Endothelial cell of umbilical vein (primary cell): ENCODE measurements around the gene ZBP1. TPM values are rescaled to one million over a fixed set of nuclear protein-coding genes. Genes with fewer than 3 reads are reported as not detected.

Source experiments
- BruUV-seq: library from RNA; stranded (reverse); fragments of 400-500 nt; replicated peaks from 2 replicates; lab custom pipeline; 2021; lab: Mats Ljungman, UMichigan
- CTCF ChIA-PET: fragments of 300-600, 350-600 bp; sonication (Branson Sonifier 250); formaldehyde crosslinking; loops from one replicate; lab custom pipeline; 2021; ENCODE audit warnings: antibody characterized with exemption, inconsistent platforms; lab: Charles Lee
- POLR2A ChIA-PET: fragments of 300-600, 350-600 bp; sonication (Branson Sonifier 250); formaldehyde crosslinking; loops from one replicate; lab custom pipeline; 2021; ENCODE audit warnings: antibody characterized with exemption, inconsistent platforms; lab: Charles Lee
- DNase-seq: peaks from one replicate; pipeline ENCODE4 v3.0.0-alpha.2; 2011; ENCODE audit warnings: low read depth, low spot score
- FAIRE-seq: peaks from 2 replicates; lab custom pipeline; 2011; peaks lifted over from hg19 to GRCh38; lab: Jason Lieb, UNC
- H2AFZ ChIP-seq: 2 replicates; pipeline ENCODE4 v1.6.0; 2012; ENCODE audit warnings: low read depth, low read length, control low read depth, inconsistent platforms
- H3K27ac ChIP-seq: 2 replicates; pipeline ENCODE4 v1.5.1; 2011; ENCODE audit warnings: low read depth, mild to moderate bottlenecking, control low read depth, low read length, moderate library complexity; ENCODE audit not compliant: insufficient read depth
- H3K27me3 ChIP-seq, 2 experiments: 2 replicates each; pipeline versions ENCODE4 v1.6.0 to v1.6.1; 2011; ENCODE audit warnings: low read length in 2 of 2, mixed read lengths in 1 of 2; ENCODE audit not compliant: control insufficient read depth in 2 of 2, insufficient read depth in 2 of 2
- H3K36me3 ChIP-seq, 2 experiments: 2 replicates in 1 of 2; 3 replicates in 1 of 2; pipeline ENCODE4 v1.5.1; 2011; ENCODE audit warnings: low read length in 2 of 2, mild to moderate bottlenecking in 1 of 2, moderate library complexity in 1 of 2; ENCODE audit not compliant: control insufficient read depth in 2 of 2, insufficient read depth in 2 of 2; ENCODE audit errors: extremely low read depth in 1 of 2
- H3K4me1 ChIP-seq: 3 replicates; pipeline ENCODE4 v1.5.1; 2011; ENCODE audit warnings: mild to moderate bottlenecking, low read length; ENCODE audit not compliant: control insufficient read depth, insufficient read depth; ENCODE audit errors: extremely low read depth
- H3K4me2 ChIP-seq: 2 replicates; pipeline ENCODE4 v1.6.1; 2011; ENCODE audit warnings: low read length, control low read depth, mixed read lengths; ENCODE audit not compliant: insufficient read depth
- H3K4me3 ChIP-seq, 3 experiments: fragments of 200-600 bp in 1 of 3; sonication (generic), shearing (Covaris generic) in 1 of 3; replicated peaks in 1 of 3; 2 replicates each; pipeline ENCODE4 v1.5.1; 2011 to 2016; ENCODE audit warnings: control low read depth in 3 of 3, low read length in 3 of 3, mild to moderate bottlenecking in 2 of 3, inconsistent platforms in 1 of 3, low read depth in 1 of 3, moderate library complexity in 1 of 3; ENCODE audit not compliant: insufficient read depth in 1 of 3
- H3K79me2 ChIP-seq: 2 replicates; pipeline ENCODE4 v1.6.0; 2012; ENCODE audit warnings: low read length, inconsistent platforms; ENCODE audit not compliant: control insufficient read depth, insufficient read depth
- H3K9ac ChIP-seq: replicated peaks from 2 replicates; pipeline ENCODE3; 2011; ENCODE audit warnings: low read length, control low read depth; ENCODE audit not compliant: insufficient read depth; ENCODE audit errors: extremely low read depth
- H3K9me1 ChIP-seq: replicated peaks from 3 replicates; pipeline ENCODE4 v1.6.0; 2011; ENCODE audit warnings: mild to moderate bottlenecking, low read length; ENCODE audit not compliant: control insufficient read depth, insufficient read depth; ENCODE audit errors: extremely low read depth
- H3K9me3 ChIP-seq: replicated peaks from 2 replicates; pipeline ENCODE4 v1.5.1; 2012; ENCODE audit warnings: low read length, inconsistent platforms; ENCODE audit not compliant: control insufficient read depth, insufficient read depth
- H4K20me1 ChIP-seq: replicated peaks from 2 replicates; pipeline ENCODE3; 2011; ENCODE audit warnings: mild to moderate bottlenecking, low read length; ENCODE audit not compliant: control insufficient read depth, insufficient read depth; ENCODE audit errors: extremely low read depth
- CTCF ChIP-seq, 2 donors: IDR thresholded peaks; 1 replicate in 1 of 2; 2 replicates in 1 of 2; pipeline ENCODE4 v1.5.1; 2011; ENCODE audit warnings: low read length in 2 of 2, mild to moderate bottlenecking in 2 of 2, moderate library complexity in 2 of 2, control low read depth in 1 of 2, inconsistent platforms in 1 of 2, low read depth in 1 of 2; ENCODE audit not compliant: insufficient read depth in 1 of 2; ENCODE audit errors: extremely low read depth in 1 of 2
- JUN ChIP-seq: IDR thresholded peaks from 2 replicates; pipeline ENCODE4 v1.6.1; 2011; ENCODE audit warnings: borderline replicate concordance, low read depth; ENCODE audit not compliant: insufficient read length, insufficient read depth
- MAX ChIP-seq: IDR thresholded peaks from 2 replicates; pipeline ENCODE4 v1.6.1; 2011; ENCODE audit not compliant: insufficient read depth, insufficient read length
- POLR2AphosphoS5 ChIP-seq: IDR thresholded peaks from 2 replicates; pipeline ENCODE4 v1.6.1; 2012; ENCODE audit warnings: low read depth, mild to moderate bottlenecking, control low read depth, low read length, moderate library complexity; ENCODE audit not compliant: insufficient read depth
- dilution Hi-C: fragments of 300-500 bp; cut with MboI; formaldehyde crosslinking; loops from one replicate; pipeline ENCODE4 v1.15.0; 2019; ENCODE audit warnings: low sequenced_read_pairs; ENCODE audit not compliant: extremely low pct_ligation_motif_present
- intact Hi-C: fragments of 100-400 bp; cut with micrococcal nuclease; formaldehyde crosslinking; loops from one replicate; pipeline ENCODE4 v1.10.0; 2022
- polyA plus RNA-seq, 4 experiments: library from polyadenylated mRNA; depleted of rRNA in 3 of 4; stranded (reverse) in 3 of 4; unstranded in 1 of 4; fragments of >200 nt; gene quantifications; 2 replicates each; pipeline versions ENCODE4 v1.2.1 to v1.2.3, GENCODE V29; 2011 to 2012; ENCODE audit warnings: missing spikeins in 1 of 4
- total RNA-seq: library from RNA; stranded (reverse); gene quantifications from 2 replicates; pipeline ENCODE4 v1.2.3, GENCODE V29; 2021

ZBP1 gene
- total and polyA plus RNA-seq, 2 donors (not counting 3 experiments of a cell fraction or from before 2014, with no cell fraction given), result not detected

- Histone ChIP-seq H3K9me3 (no peaks in the 10 kb centered on the region), H3K4me2 (no peak overlapping the region), H3K4me1 (no peaks in the 10 kb centered on the region), H3K27me3 (no peaks in the 10 kb centered on the region), H3K9ac (no peak overlapping the region), H3K27ac (no peak overlapping the region), H3K4me3 (no peak overlapping the region), H2AFZ (no peak overlapping the region), H4K20me1 (no peaks in the 10 kb centered on the region), H3K9me1 (no peaks in the 10 kb centered on the region), H3K79me2 (no peaks in the 10 kb centered on the region), H3K36me3 (no peaks in the 10 kb centered on the region)
- intact Hi-C loops (no loop called here), dilution Hi-C loops (no loop called here)
- FAIRE-seq (no peak), DNase-seq (no peak)
- TF ChIP-seq MAX (no peak), POLR2AphosphoS5 (no peak), CTCF (IDR thresholded peaks at IDR 0.05; ENCODE audit: extremely low read depth in 1 of 2, insufficient read depth in 1 of 2, low read depth in 1 of 2, low read length in 2 of 2) (no peak), JUN (no peak)
- ChIA-PET CTCF (interaction anchor here (2.0 kb wide), 1 partner anchor 13 kb away, joined by 4 read pairs; no protein-coding TSS in a partner anchor), POLR2A (no interaction called here)
- no TSS peak for BruUV-seq
These were observed 5.5 kb downstream of the ZBP1 start for GRCh38 chr20:57614490-57615444.
